Adrenal gland (tissue), 5 donors: ENCODE data around the gene CLSTN3.

Experiments used
- CTCF ChIP-seq, 6 experiments: fragments of 450-650 bp in 4 of 6; fragments of 200-600 bp in 2 of 6; sonication (generic) in 1 of 6; IDR thresholded peaks; 1 replicate in 5 of 6; 2 replicates in 1 of 6; pipeline versions ENCODE4 v1.5.1 to v1.8.0; 2016 to 2021; ENCODE audit warnings: antibody characterized with exemption in 6 of 6, mild to moderate bottlenecking in 2 of 6, moderate library complexity in 1 of 6
- POLR2A ChIP-seq, 2 donors: fragments of 450-650 bp; IDR thresholded peaks; one replicate each; pipeline ENCODE4 v1.6.1; 2017; ENCODE audit warnings: antibody characterized with exemption in 2 of 2, mild to moderate bottlenecking in 2 of 2, moderate library complexity in 1 of 2
- donor health status: DM: no; HTN: no; CAD: no.

GRCh38 chr12:7091660-7092228 lies 38.4 kb upstream of the CLSTN3 start:
- no peak for TF ChIP-seq CTCF (IDR thresholded peaks at IDR 0.05)
- no peak for TF ChIP-seq POLR2A (IDR thresholded peaks at IDR 0.05)
